Non-pigmented ciliary epithelial cell (primary cell): ENCODE results near the gene OLFML2B.

Experiments used
- DNase-seq: peaks from one replicate; pipeline ENCODE4 v3.0.0-alpha.2; 2010; ENCODE audit warnings: low read depth

OLFML2B gene

DNA sequence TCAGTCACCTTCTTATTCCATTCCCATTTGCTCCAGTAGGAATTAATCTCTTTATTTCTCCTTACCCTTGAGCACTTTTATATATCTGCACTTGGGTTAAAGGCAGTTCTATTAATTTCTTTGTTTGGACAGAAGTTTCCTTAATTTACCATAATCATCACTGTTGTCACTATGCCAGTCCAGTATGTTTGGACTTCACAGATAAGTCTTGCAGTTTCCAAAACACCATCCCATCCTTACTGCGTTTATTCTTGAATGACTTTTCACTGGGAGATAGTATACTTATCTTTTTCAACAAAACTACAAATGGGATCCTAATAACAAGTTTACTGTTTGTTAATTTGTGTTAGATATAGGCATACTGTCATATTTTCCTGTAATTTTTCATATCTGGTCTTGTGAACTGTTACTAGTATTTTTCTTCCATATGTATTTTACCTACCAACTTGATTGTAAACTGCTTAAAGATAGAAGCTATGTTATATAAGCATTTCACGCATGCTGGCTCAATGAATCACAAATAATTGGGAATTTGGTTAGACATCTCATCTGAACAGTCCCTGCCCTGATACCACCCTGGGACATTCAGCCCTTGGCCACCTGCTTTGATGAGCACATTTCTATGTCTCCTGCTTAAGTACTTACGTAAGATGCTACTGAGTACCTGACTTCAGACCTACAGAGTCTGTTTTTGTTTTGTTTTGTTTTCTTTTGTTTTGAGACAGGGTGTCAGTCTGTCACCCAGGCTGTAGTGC lies 78.2 kb downstream of the OLFML2B start:
- DNase-seq: no peak

DNA sequence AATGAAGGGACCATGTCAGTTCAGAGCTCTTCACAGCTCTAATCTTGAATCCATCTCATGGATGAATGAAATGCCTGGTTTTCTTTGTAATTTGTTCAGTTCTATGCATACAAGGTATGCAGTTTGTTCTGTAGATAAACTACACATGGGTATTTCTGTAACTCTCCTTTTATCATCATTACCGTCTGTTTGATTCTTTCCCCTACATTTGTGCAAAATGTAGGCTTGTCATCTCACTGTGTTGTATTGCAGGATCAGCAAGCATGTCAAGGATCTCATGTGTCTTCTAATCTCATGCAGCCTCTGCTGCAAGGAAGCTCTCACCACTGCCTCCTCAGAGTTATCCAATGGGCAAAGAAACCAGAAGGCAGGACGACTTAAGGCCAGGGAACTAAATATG lies 79.3 kb downstream of the OLFML2B start:
- no peak for DNase-seq

DNA sequence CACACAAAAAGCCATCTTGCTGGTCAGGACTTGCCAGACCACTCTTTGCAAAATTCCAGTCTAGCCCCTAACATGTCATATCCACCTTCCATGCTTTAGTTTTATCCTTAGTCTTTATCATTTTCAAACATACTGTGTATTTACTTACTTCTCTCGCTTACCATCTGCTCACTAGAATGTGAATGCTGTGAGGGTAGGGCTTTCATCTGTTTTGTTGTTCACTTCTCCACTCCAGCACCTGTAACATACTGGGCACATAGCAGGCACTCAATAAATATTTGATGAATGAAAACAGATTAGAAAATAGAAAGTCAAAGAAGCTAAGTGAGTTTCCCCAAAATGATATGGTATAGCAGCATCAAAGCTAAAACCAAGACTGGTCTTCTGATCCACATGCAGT lies 79.9 kb downstream of the OLFML2B start:
- no peak for DNase-seq

DNA sequence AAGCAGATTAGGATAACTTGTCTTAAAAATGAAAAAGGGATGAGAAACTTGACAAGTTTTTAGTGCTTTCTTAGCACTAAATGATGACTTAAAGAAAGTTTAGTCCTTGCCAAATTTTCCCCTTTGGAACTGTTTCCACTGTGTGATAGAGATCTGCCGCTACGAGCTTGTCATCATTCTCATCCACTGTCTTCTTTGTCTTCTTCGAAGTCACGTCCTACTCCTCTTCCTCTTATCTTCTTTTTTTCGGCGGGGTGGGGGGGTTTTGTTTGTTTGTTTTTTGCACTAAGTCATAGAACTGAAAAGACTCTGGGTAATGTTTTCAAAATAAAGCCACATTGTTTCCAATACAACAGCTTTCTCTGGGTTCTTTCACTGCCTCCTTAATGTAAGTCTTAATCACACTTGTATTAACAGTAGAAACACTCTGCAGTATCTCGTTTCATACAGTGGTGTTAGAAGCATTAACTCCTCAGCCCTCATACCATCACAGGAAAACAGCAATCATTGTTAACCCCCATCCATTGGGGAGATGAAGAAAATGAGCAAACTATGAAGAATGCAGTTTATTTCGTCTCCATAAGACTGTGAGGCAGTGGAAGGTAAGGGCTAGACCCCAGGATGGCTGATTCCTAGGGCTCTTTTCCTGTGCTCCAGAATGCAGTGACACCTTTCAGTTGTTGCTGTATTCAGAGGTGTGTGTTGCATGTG lies 81.8 kb downstream of the OLFML2B start:
- DNase-seq: no peak

DNA sequence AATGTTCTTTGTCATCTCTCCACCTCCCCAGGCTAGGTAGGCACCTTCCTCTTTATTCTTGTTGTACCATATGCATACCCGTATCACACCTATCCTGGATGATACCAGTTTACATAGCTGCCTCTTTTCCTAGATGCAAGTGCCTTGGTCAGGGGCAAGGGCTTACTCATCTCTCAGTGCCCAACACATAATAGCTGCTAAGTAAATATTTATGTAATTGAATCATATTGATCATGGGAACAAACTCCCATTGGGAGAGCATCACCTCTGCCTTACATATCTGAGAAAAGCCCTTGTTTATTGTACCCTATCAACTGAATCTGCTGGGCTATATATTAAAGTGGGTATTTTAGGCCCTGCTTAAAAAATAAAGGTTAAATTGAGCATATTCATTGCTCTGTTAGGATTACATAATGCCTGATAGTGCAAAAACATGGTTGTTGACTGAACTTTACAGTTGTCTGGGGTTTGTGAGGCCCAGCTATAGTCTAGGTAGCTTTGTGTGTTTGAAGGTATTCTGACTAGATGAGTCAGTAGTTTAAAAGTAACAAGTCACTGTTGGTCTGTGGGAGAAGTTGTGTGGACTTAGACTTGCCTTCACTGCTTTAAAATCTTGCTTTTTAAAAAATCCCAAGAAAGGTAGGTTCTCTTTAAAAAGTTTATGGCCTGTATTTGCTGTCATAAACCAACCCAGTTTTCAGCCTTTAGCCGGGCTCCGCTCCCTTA lies 82.6 kb downstream of the OLFML2B start:
- DNase-seq: no peak

DNA sequence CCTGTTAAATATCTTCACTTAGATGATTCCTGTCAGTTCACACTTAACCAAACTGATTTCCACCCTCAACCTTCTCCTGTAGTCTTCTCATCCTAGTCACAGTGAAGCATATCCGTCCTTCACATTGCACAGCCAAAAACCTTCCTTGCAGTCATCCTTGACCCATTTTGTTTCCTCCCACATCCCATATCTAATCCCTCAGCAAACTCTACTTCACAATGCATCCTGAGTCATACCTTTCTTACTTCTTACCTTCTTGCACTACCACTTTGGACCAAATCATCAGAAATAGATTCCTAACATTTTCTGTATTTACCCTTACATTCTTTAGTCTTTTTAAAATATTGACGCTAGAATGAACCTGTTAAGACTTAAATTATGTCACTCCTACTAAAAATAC lies 86.9 kb downstream of the OLFML2B start:
- DNase-seq: no peak

DNA sequence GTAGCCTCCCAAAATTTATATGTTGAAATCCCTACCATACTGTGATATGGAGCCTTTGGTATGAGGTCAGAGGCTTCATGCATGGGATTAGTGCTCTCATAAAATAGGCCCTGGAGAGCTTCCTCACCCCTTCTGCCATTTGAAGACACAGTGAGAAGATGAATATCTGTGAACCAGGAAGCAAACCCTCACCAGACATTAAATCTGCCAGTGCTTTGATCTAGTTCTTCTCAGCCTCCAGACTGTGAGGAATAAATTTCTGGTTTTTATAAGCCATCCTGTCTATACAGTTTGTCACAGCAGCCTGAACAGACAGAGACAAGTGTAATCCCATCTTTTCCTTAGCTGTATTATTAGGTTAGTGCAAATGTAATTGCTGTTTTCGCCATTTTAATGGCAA lies 88.4 kb downstream of the OLFML2B start:
- no peak for DNase-seq

DNA sequence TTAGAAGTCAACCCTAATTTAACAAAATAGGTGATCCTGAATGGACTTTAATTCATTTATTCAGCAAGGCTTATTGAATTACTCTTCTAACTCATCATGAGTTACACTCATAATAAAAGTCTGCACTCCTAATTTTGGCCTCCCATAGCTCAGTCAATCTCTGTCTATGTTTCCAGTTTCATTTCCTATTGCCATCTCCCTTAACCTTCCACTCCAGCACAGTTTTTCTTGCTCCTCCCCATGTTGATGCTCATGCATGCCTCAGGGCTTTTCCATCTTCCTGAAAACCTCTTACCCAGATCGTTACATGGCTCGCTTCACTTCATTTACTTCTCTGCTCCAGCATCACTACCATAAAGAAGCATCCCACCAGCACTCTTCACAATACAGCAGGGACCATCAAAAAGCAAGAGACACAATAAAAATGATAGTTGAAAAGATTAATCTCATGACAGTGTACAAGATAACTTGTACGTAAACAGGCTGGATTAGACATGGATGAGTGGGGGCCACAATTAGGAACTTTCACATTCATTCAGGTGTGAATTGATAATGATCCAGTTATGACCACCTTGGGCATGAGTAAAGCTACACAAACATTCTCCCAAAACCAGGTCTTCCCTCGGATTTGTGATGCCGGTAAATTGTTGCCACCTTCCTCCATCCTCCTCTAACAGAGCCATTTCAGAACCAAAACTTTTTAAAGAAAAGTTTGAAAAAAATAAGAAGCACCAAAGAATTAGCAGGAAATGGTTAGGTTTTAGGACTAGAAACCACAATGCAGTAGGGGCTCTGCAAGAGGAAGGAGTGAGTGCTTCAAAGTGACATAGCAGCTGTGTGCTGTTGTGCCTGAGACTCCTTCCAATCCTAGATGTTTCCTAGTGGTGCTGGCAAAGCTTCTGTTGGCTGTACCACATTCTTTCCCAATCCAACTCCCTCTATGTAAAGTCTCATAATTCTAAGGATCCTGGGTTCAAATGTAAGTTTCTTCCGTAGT lies 89.8 kb downstream of the OLFML2B start:
- DNase-seq: no peak
